ENCODE measurements around the gene SHH.
A peak's percentile ranks its signal among the peaks of the same experiment; 100 is the strongest.

The SHH gene

GRCh38 chr7:155806096-155806871 is 6.0 kb downstream of the SHH start:
- DNase-seq (ENCODE audit: low spot score in 2 of 2) (no peak), ATAC-seq (no peak)
- no peaks in the 10 kb centered on the region for H3K9me3 Mint-ChIP-seq
- H3K4me1 Mint-ChIP-seq, result peaks cover 18% of the 10 kb centered on the region
- H3K27ac Mint-ChIP-seq, result no peak overlapping the region
- peak overlapping the region; percentile 75 for H3K4me3 Mint-ChIP-seq
- H3K36me3 Mint-ChIP-seq, result no peaks in the 10 kb centered on the region

GRCh38 chr7:155805826-155806095 is 6.5 kb downstream of the SHH start:
- Mint-ChIP-seq H3K4me3 (peak overlapping the region; percentile 75), H3K36me3 (no peaks in the 10 kb centered on the region), H3K4me1 (peaks cover 18% of the 10 kb centered on the region), H3K27ac (no peak overlapping the region), H3K9me3 (no peaks in the 10 kb centered on the region)
- DNase-seq (ENCODE audit: low spot score in 2 of 2), result no peak
- ATAC-seq, result no peak

- ATAC-seq, result peak; percentile 71
Observed at GRCh38 chr7:155804897-155805825, 7.1 kb downstream of the SHH start.

GRCh38 chr7:155804431-155804831 is 7.8 kb downstream of the SHH start:
- Mint-ChIP-seq H3K9me3 (no peaks in the 10 kb centered on the region), H3K27ac (no peak overlapping the region), H3K36me3 (no peaks in the 10 kb centered on the region), H3K4me3 (peak overlapping the region; percentile 75), H3K4me1 (peaks cover 18% of the 10 kb centered on the region)
- no peak for DNase-seq (ENCODE audit: low spot score in 2 of 2)
- ATAC-seq, result no peak

More at GRCh38 chr7:155804897-155805825, 7.1 kb downstream of the SHH start:
- peak; percentile 56 to 72 for DNase-seq (ENCODE audit: low spot score in 2 of 2)
- Mint-ChIP-seq H3K9me3 (no peaks in the 10 kb centered on the region), H3K4me3 (peak overlapping the region; percentile 75), H3K4me1 (peaks cover 18% of the 10 kb centered on the region), H3K36me3 (no peaks in the 10 kb centered on the region), H3K27ac (no peak overlapping the region)

- H3K4me1 Mint-ChIP-seq, result peaks cover 14% of the 10 kb centered on the region
- ATAC-seq (no peak), DNase-seq (ENCODE audit: low spot score in 2 of 2) (no peak)
- H3K9me3 Mint-ChIP-seq, result no peaks in the 10 kb centered on the region
- no peak overlapping the region for H3K27ac Mint-ChIP-seq
- no peaks in the 10 kb centered on the region for H3K36me3 Mint-ChIP-seq
- H3K4me3 Mint-ChIP-seq, result peak overlapping the region; percentile 75
Observed at GRCh38 chr7:155803418-155804376, 8.6 kb downstream of the SHH start.

GRCh38 chr7:155802906-155803417 is 9.3 kb downstream of the SHH start:
- no peak for ATAC-seq
- no peak for DNase-seq (ENCODE audit: low spot score in 2 of 2)
- no peaks in the 10 kb centered on the region for H3K36me3 Mint-ChIP-seq
- peaks cover 12% of the 10 kb centered on the region for H3K4me1 Mint-ChIP-seq
- H3K27ac Mint-ChIP-seq, result no peak overlapping the region
- no peaks in the 10 kb centered on the region for H3K9me3 Mint-ChIP-seq
- H3K4me3 Mint-ChIP-seq, result peak overlapping the region; percentile 75

GRCh38 chr7:155802291-155802690 is 10.0 kb downstream of the SHH start:
- Mint-ChIP-seq H3K4me3 (no peak overlapping the region), H3K9me3 (no peaks in the 10 kb centered on the region), H3K36me3 (no peaks in the 10 kb centered on the region), H3K4me1 (peaks cover 6% of the 10 kb centered on the region), H3K27ac (no peak overlapping the region)
- DNase-seq (ENCODE audit: low spot score in 2 of 2) (no peak), ATAC-seq (no peak)

GRCh38 chr7:155800741-155801267 is 11.5 kb downstream of the SHH start:
- ATAC-seq (no peak), DNase-seq (ENCODE audit: low spot score in 2 of 2) (no peak)
- peaks cover 6% of the 10 kb centered on the region for H3K4me1 Mint-ChIP-seq
- H3K27ac Mint-ChIP-seq, result no peak overlapping the region
- no peaks in the 10 kb centered on the region for H3K9me3 Mint-ChIP-seq
- no peaks in the 10 kb centered on the region for H3K36me3 Mint-ChIP-seq
- no peak overlapping the region for H3K4me3 Mint-ChIP-seq

GRCh38 chr7:155800301-155800700 is 12.0 kb downstream of the SHH start:
- H3K36me3 Mint-ChIP-seq, result no peaks in the 10 kb centered on the region
- no peaks in the 10 kb centered on the region for H3K9me3 Mint-ChIP-seq
- DNase-seq (ENCODE audit: low spot score in 2 of 2) (no peak), ATAC-seq (no peak)
- no peak overlapping the region for H3K27ac Mint-ChIP-seq
- no peak overlapping the region for H3K4me3 Mint-ChIP-seq
- H3K4me1 Mint-ChIP-seq, result peaks cover 6% of the 10 kb centered on the region

GRCh38 chr7:155799514-155799913 is 12.7 kb downstream of the SHH start:
- no peaks in the 10 kb centered on the region for H3K36me3 Mint-ChIP-seq
- no peak for DNase-seq (ENCODE audit: low spot score in 2 of 2)
- H3K4me1 Mint-ChIP-seq, result peaks cover 6% of the 10 kb centered on the region
- H3K9me3 Mint-ChIP-seq, result no peaks in the 10 kb centered on the region
- no peak for ATAC-seq
- H3K4me3 Mint-ChIP-seq, result no peak overlapping the region
- no peak overlapping the region for H3K27ac Mint-ChIP-seq

- no peaks in the 10 kb centered on the region for H3K9me3 Mint-ChIP-seq
- H3K4me1 Mint-ChIP-seq, result peaks cover 6% of the 10 kb centered on the region
- H3K36me3 Mint-ChIP-seq, result no peaks in the 10 kb centered on the region
- H3K4me3 Mint-ChIP-seq, result no peak overlapping the region
- no peak overlapping the region for H3K27ac Mint-ChIP-seq
- DNase-seq (ENCODE audit: low spot score in 2 of 2), result no peak
- no peak for ATAC-seq
Observed at GRCh38 chr7:155798673-155799439, 13.4 kb downstream of the SHH start.

GRCh38 chr7:155797262-155798250 is 14.7 kb downstream of the SHH start:
- H3K27ac Mint-ChIP-seq, result no peak overlapping the region
- DNase-seq (ENCODE audit: low spot score in 2 of 2) (no peak), ATAC-seq (peak; percentile 14)
- no peaks in the 10 kb centered on the region for H3K4me1 Mint-ChIP-seq
- H3K36me3 Mint-ChIP-seq, result no peaks in the 10 kb centered on the region
- H3K4me3 Mint-ChIP-seq, result no peak overlapping the region
- H3K9me3 Mint-ChIP-seq, result no peaks in the 10 kb centered on the region
